K562 (cell line): ENCODE data around the gene MATK.

ENCODE experiments used
- ETS1 ChIP-seq: conservative IDR thresholded peaks from 2 replicates; pipeline ENCODE4 v1.6.1; 2011; ENCODE audit warnings: low read depth, mild to moderate bottlenecking, low read length; ENCODE audit not compliant: control insufficient read depth
- EZH2 ChIP-seq: IDR thresholded peaks from 2 replicates; pipeline ENCODE4 v1.6.1; 2012; ENCODE audit warnings: low read depth, mild to moderate bottlenecking, inconsistent platforms, low read length, borderline replicate concordance
- HOXB6 ChIP-seq: fragments of 250-450 bp; sonication (Bioruptor Pico); IDR thresholded peaks from 2 replicates; pipeline ENCODE4 v1.5.1; 2022; ENCODE audit warnings: mild to moderate bottlenecking, borderline replicate concordance
- JUN ChIP-seq, 2 experiments: sonication (generic) in 1 of 2; formaldehyde crosslinking in 1 of 2; IDR thresholded peaks; 2 replicates each; pipeline versions ENCODE4 v1.6.1 to v1.8.0; 2012 to 2022; ENCODE audit warnings: borderline replicate concordance in 2 of 2, mild to moderate bottlenecking in 2 of 2, improper control_type of control experiment in 1 of 2, low read depth in 1 of 2, low read length in 1 of 2, missing genetic modification reagents in 1 of 2
- POLR2A ChIP-seq: fragments of 450-650 bp; conservative IDR thresholded peaks from 2 replicates; pipeline ENCODE4 v1.6.1; 2016
- SMAD2 ChIP-seq: fragments of 150-350 bp; IDR thresholded peaks from 2 replicates; pipeline ENCODE4 v1.6.1; 2014; ENCODE audit warnings: low read depth, mild to moderate bottlenecking, low read length
- SMAD3 ChIP-seq: fragments of 450-650 bp; formaldehyde crosslinking; conservative IDR thresholded peaks from 2 replicates; pipeline ENCODE4 v1.4.0; 2020; ENCODE audit warnings: mild to moderate bottlenecking
- USF2 ChIP-seq: sonication (generic); formaldehyde crosslinking; IDR thresholded peaks from 2 replicates; pipeline ENCODE4 v1.5.0; 2020; ENCODE audit warnings: missing genetic modification reagents
- ZNF133 ChIP-seq: fragments of 250-450 bp; sonication (Bioruptor Pico); IDR thresholded peaks from 2 replicates; pipeline ENCODE4 v1.4.0; 2020; ENCODE audit warnings: mild to moderate bottlenecking
- ZNF696 ChIP-seq: fragments of 250-450 bp; sonication (Bioruptor Pico); conservative IDR thresholded peaks from 2 replicates; pipeline ENCODE4 v1.4.0; 2020; ENCODE audit warnings: mild to moderate bottlenecking, moderate library complexity
- ZNF76 ChIP-seq: fragments of 250-450 bp; sonication (Bioruptor Pico); IDR thresholded peaks from 2 replicates; pipeline ENCODE4 v1.4.0; 2020; ENCODE audit warnings: mild to moderate bottlenecking, moderate library complexity, borderline replicate concordance
- ZSCAN32 ChIP-seq: fragments of 450-650 bp; formaldehyde crosslinking; IDR thresholded peaks from 2 replicates; pipeline ENCODE4 v1.4.0; 2020; ENCODE audit warnings: mild to moderate bottlenecking, moderate library complexity
- TF ChIP-seq, protein P1 (sequence below), 3 experiments: IDR thresholded peaks in 2 of 3; conservative IDR thresholded peaks in 1 of 3; 2 replicates each; pipeline ENCODE4 v1.5.1; 2011 to 2012; ENCODE audit warnings: low read length in 3 of 3, mild to moderate bottlenecking in 3 of 3, control low read depth in 2 of 3, improper control_type of control experiment in 1 of 3, inconsistent platforms in 1 of 3, low read depth in 1 of 3, mixed read lengths in 1 of 3, moderate library complexity in 1 of 3; ENCODE audit not compliant: insufficient read depth in 2 of 3

DNA sequence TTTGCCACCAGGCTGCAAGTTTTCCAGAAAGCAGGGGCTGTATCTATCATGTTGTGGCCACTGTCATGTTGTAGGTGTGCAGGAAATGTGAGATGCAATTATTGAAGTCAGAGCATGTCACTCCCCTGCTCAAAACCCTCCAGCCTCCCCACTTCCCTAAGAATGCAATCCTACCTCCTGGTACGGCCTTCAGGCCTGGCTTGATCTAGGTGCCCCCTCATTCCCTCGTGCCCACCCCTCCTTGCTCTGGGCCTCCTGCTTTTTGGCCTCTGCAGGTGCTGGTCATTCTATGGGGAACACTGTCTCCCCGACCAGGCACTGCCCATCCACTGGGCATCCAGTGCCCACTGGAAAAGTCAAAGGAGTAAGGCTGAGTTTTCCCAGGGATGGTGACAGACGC, 28.5 kb upstream of the MATK start:
- TF ChIP-seq SMAD3 = no peak
- TF ChIP-seq, protein P1, sequence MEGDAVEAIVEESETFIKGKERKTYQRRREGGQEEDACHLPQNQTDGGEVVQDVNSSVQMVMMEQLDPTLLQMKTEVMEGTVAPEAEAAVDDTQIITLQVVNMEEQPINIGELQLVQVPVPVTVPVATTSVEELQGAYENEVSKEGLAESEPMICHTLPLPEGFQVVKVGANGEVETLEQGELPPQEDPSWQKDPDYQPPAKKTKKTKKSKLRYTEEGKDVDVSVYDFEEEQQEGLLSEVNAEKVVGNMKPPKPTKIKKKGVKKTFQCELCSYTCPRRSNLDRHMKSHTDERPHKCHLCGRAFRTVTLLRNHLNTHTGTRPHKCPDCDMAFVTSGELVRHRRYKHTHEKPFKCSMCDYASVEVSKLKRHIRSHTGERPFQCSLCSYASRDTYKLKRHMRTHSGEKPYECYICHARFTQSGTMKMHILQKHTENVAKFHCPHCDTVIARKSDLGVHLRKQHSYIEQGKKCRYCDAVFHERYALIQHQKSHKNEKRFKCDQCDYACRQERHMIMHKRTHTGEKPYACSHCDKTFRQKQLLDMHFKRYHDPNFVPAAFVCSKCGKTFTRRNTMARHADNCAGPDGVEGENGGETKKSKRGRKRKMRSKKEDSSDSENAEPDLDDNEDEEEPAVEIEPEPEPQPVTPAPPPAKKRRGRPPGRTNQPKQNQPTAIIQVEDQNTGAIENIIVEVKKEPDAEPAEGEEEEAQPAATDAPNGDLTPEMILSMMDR (IDR thresholded peaks at IDR 0.05 in 2 of 3, conservative IDR thresholded peaks at IDR 0.05 in 1 of 3; ENCODE audit: insufficient read depth in 2 of 3, low read depth in 1 of 3, low read length in 3 of 3) = no peak
- no peak for TF ChIP-seq HOXB6
- no peak for TF ChIP-seq ZNF696 (CRISPR knock-in tag)
- no peak for TF ChIP-seq EZH2
- no peak for TF ChIP-seq ETS1
- TF ChIP-seq SMAD2 = no peak
- TF ChIP-seq ZSCAN32 (CRISPR knock-in tag) = no peak
- TF ChIP-seq ZNF133 (CRISPR knock-in tag) = no peak
- TF ChIP-seq POLR2A = no peak
- no peak for TF ChIP-seq USF2 (CRISPR knock-in tag)
- no peak for TF ChIP-seq JUN (IDR thresholded peaks at IDR 0.05; ENCODE audit: borderline replicate concordance, low read depth, low read length)
- TF ChIP-seq JUN (CRISPR knock-in tag; IDR thresholded peaks at IDR 0.05; ENCODE audit: borderline replicate concordance) = no peak
- TF ChIP-seq ZNF76 (CRISPR knock-in tag) = no peak
